HL-60/S4 treated with phorbol 12-myristate 13-acetate at 8.2 ng/mL for 4 days and 3 days (cell line): ENCODE data around the gene PRMT2.

ENCODE experiments used
- in situ Hi-C: fragments of 300-500 bp; cut with MboI; formaldehyde crosslinking; loops from 2 replicates; pipeline ENCODE4 v1.15.0; 2022; ENCODE audit warnings: low sequenced_read_pairs

PRMT2 gene

GRCh38 chr21:46639489-46640386, 4.3 kb downstream of the PRMT2 start:
- in situ Hi-C loops, result no loop called here

- in situ Hi-C loops, result no loop called here
Observed at GRCh38 chr21:46641656-46642055, 6.2 kb downstream of the PRMT2 start.

DNA sequence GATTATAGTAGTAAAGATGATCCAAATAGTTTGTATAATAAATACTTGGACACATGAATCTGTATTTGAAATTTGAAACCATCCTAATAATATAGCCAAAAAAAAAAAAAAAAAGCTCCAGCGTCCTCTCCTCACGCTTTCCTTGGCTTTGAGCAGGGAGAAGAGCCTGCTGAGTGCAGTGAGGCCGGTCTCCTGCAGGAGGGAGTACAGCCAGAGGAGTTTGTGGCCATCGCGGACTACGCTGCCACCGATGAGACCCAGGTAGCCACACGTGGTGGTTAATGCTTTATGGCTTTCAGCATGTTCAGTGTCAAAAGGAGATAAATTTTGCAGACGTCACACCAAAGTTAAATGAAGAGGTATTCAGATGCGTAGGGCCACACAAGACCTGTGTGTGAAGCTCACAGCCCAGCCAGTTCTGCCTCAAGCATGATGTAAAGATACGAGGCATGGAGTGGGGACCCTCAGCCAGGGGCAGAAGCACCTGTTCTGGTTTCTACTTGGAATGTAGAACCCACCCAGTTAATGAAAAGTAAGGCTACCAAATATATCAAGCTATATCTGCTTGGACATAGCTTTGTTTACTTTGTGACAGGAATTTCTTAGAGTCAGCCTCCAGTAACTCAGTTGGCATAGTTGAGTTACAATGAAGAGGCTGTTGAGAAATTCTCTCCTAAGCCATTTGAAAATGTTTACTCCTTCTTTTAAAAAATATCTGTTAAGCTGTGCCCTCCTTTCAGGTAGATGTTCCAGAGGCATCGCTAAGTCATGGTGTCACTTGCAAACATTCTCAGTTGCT, 8.1 kb downstream of the PRMT2 start:
- in situ Hi-C loops, result no loop called here

DNA sequence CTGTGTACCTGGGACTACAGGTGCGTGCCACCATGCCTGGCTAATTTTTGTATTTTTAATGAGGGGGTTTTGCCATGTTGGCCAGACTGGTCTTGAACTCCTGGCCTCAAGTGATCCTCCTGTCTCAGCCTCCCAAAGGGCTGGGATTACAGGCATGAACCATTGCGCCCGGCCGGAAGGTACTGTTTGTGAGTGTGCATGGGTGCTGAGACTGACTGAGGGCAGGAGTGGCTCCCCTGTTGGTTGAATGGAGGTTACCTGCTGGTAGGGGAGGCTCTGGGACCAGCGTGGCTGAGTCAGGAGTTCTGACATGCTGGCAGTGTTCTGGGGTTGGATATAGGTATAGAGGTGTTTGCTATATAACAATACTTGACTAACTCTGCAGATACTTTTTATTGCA, 10.4 kb downstream of the PRMT2 start:
- in situ Hi-C loops, result no loop called here

- in situ Hi-C loops, result no loop called here
Observed at GRCh38 chr21:46646541-46647154, 11.2 kb downstream of the PRMT2 start.

GRCh38 chr21:46648539-46648938, 13.1 kb downstream of the PRMT2 start:
- in situ Hi-C loops, result no loop called here

DNA sequence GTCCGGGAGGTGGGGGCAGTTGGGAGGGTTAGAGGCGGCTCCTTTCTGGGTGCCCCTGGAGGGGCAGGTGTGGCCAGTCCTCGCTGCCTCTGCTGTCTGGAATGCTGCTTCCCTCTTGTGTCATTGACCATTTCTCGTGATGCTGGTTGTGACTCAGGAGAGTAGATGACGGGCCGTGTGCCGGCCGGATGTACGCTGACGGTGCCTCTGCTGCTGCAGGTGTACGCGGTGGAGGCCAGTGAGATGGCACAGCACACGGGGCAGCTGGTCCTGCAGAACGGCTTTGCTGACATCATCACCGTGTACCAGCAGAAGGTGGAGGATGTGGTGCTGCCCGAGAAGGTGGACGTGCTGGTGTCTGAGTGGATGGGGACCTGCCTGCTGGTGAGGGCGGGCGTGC, 13.9 kb downstream of the PRMT2 start:
- in situ Hi-C loops, result no loop called here

GRCh38 chr21:46650476-46651098, 15.1 kb downstream of the PRMT2 start:
- in situ Hi-C loops, result no loop called here

DNA sequence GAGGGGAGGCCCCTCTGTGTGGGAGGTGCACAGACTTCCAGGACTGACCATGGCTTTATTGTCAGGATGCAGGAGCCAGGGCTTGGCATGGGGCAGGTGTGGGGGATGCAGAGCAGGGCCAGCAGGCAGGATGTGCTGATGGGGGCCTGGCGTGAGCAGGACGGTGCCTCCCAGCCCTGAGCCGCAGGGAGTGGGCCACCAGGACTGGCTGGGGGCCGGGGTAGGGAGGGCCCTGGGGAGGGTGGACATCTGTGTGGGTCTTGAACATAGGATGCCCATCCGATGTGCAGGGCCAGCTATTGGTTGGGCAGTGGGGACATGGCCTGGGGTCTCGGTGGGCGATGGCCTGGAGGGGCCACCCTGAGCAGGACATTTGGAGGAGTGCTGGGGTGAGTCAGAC, 15.6 kb downstream of the PRMT2 start:
- in situ Hi-C loops, result no loop called here

GRCh38 chr21:46655230-46655629, 19.8 kb downstream of the PRMT2 start:
- in situ Hi-C loops, result no loop called here

- in situ Hi-C loops, result no loop called here
Observed at GRCh38 chr21:46656820-46657219, 21.3 kb downstream of the PRMT2 start.

DNA sequence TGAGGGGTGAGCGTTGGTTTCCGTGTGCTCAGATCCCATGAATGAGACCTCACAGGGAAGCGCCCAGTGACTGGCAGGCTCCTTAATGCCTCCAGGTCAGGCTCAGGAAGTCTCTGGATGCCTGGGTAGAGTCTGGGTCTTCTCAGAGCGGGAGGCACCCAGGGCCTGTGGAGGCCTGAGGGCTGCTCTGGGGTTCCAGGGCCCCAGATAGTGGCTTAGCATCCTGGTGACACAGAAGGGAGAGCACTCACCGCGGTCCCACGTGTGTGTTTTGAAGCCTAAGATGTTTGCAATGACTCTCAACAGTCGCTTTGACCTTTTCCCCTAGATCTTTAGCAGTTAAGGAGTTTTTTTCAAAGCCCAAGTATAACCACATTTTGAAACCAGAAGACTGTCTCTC, 25.0 kb downstream of the PRMT2 start:
- in situ Hi-C loops, result no loop called here

DNA sequence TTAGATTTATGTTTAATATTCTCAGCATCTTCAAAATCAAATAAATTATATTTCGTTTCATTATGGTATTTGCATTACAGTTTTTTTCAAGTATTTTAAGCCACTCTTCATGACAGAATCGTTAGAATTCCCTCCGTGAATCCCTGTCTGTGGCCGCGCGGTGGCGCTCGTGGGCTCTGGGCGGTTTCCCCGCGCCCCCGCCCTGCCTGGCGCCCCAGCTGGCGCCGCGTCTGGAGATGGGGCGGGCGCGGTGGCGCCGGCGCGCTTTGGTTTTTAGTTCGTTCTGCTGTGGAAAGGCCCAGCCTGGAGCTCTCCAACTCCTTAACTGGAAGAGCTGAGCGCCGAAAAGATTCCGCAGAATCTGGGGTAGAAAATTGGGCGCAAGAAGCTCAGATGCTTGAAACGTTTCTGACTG, 25.7 kb downstream of the PRMT2 start:
- in situ Hi-C loops, result no loop called here

- in situ Hi-C loops, result no loop called here
Observed at GRCh38 chr21:46661642-46662366, 26.3 kb downstream of the PRMT2 start.

- in situ Hi-C loops, result no loop called here
Observed at GRCh38 chr21:46662367-46662654, 26.8 kb downstream of the PRMT2 start.

- in situ Hi-C loops, result no loop called here
Observed at GRCh38 chr21:46662765-46663500, 27.5 kb downstream of the PRMT2 start.

DNA sequence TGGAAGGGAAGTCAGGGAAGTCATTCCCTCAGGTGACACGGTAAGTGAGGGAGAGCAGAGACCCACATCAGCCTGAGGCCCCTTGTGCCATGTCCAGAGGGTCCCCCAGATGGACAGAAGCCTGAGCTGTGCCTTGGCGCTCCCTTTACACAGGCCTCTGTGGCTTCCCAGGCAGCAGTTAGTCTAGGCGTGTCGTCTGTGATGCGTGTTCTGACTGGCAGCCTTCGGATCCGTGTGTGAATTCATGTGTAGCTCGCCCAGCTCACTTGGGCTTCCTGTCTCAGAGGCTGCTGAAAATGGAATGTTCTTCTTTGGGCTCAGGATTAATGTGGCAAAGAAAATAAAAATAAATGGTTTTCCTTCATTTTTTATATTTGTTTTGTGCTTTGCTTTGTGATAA, 28.3 kb downstream of the PRMT2 start:
- in situ Hi-C loops, result no loop called here

GRCh38 chr21:46664316-46664995, 29.0 kb downstream of the PRMT2 start:
- in situ Hi-C loops, result no loop called here

DNA sequence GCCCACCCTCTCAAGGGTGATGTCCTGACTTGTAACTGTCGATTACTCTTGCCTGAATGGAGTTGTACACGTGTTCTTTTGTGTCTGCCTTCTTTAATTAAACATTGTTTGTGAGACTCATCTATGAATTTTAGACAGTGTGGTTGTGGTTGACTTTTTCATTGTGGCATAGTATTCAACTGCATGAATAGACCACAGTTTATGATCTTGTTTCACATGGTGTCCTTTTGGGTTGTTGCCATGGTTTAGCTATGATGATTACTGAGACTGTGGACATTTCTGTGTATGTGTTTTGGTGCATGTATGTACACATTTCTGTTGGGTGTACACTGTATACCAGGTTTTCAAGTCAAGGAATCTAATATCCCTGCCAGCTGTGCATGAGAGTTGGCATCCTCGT, 30.1 kb downstream of the PRMT2 start:
- in situ Hi-C loops, result no loop called here
